ENCODE results near the gene CKLF. TPM values are rescaled to one million over a fixed set of nuclear protein-coding genes. Genes with fewer than 3 reads are reported as not detected.

CKLF gene
- total RNA-seq (ENCODE audit: low replicate concordance), result 17.3 and 73.4 TPM in 2 replicates

GRCh38 chr16:66552286-66553177 lies at the start of gene CKLF:
TSS of gene CKLF (plus strand) at chr16:66552576. CDS start at chr16:66552716, 140 bp downstream.
- DNase-seq (ENCODE audit: low read depth), result peak; percentile 87
- H3K4me3 ChIP-seq (ENCODE audit: low read depth, low read length), result peak within 1 kb of the TSS; percentile 86
- TF ChIP-seq CTCF (IDR thresholded peaks at IDR 0.05; ENCODE audit: insufficient read depth, low read length), result no peak

- no peak overlapping the region for H3K4me3 ChIP-seq (ENCODE audit: low read depth, low read length)
- DNase-seq (ENCODE audit: low read depth), result no peak
- no peak for TF ChIP-seq CTCF (IDR thresholded peaks at IDR 0.05; ENCODE audit: insufficient read depth, low read length)
Observed at GRCh38 chr16:66503030-66503429, 49.3 kb upstream of the CKLF start.

- DNase-seq (ENCODE audit: low read depth), result no peak
- no peak overlapping the region for H3K4me3 ChIP-seq (ENCODE audit: low read depth, low read length)
- TF ChIP-seq CTCF (IDR thresholded peaks at IDR 0.05; ENCODE audit: insufficient read depth, low read length), result no peak
Observed at GRCh38 chr16:66503612-66504011, 48.8 kb upstream of the CKLF start.

GRCh38 chr16:66507731-66508239 lies 44.6 kb upstream of the CKLF start:
- no peak for TF ChIP-seq CTCF (IDR thresholded peaks at IDR 0.05; ENCODE audit: insufficient read depth, low read length)
- H3K4me3 ChIP-seq (ENCODE audit: low read depth, low read length), result no peak overlapping the region
- DNase-seq (ENCODE audit: low read depth), result no peak

- no peak overlapping the region for H3K4me3 ChIP-seq (ENCODE audit: low read depth, low read length)
- TF ChIP-seq CTCF (IDR thresholded peaks at IDR 0.05; ENCODE audit: insufficient read depth, low read length), result no peak
- peak; percentile 97 for DNase-seq (ENCODE audit: low read depth)
Observed at GRCh38 chr16:66508248-66508913, 44.0 kb upstream of the CKLF start.

GRCh38 chr16:66508914-66509496 lies 43.4 kb upstream of the CKLF start:
- TF ChIP-seq CTCF (IDR thresholded peaks at IDR 0.05; ENCODE audit: insufficient read depth, low read length), result no peak
- H3K4me3 ChIP-seq (ENCODE audit: low read depth, low read length), result no peak overlapping the region
- no peak for DNase-seq (ENCODE audit: low read depth)
